ACC112 (cell line): ENCODE measurements around the gene EMP3.
"Not testable (repeated sequence)": the region's sequence is repeated elsewhere in the genome, so short reads cannot be mapped to it uniquely, and the experiment has no call there.

Experiments
- H2AFZ ChIP-seq: fragments of 200-600 bp; sonication (generic); one replicate; pipeline ENCODE4 v1.6.0; 2017; ENCODE audit warnings: antibody characterized with exemption, low read length; ENCODE audit not compliant: unreplicated experiment
- H3K27ac ChIP-seq: fragments of 200-600 bp; sonication (generic); 2 replicates; pipeline ENCODE4 v1.5.1; 2014; ENCODE audit warnings: low read depth, mild to moderate bottlenecking, antibody characterized with exemption, low read length, moderate library complexity
- H3K27me3 ChIP-seq: fragments of 200-600 bp; sonication (generic); 2 replicates; pipeline ENCODE4 v1.6.1; 2014; ENCODE audit warnings: mild to moderate bottlenecking, antibody characterized with exemption, low read length, moderate library complexity, mixed read lengths; ENCODE audit not compliant: insufficient read depth
- H3K36me3 ChIP-seq: fragments of 200-600 bp; sonication (generic); 2 replicates; pipeline ENCODE4 v1.6.1; 2016; ENCODE audit warnings: mild to moderate bottlenecking, antibody characterized with exemption, low read length, moderate library complexity, mixed read lengths; ENCODE audit not compliant: insufficient read depth
- H3K4me1 ChIP-seq: fragments of 200-600 bp; sonication (generic); one replicate; pipeline ENCODE4 v1.6.1; 2016; ENCODE audit warnings: low read length, mixed read lengths; ENCODE audit not compliant: insufficient read depth, unreplicated experiment, control insufficient read depth
- H3K4me3 ChIP-seq: fragments of 200-600 bp; sonication (generic); 2 replicates; pipeline ENCODE4 v1.5.1; 2014; ENCODE audit warnings: mild to moderate bottlenecking, low read depth, low read length
- H3K79me2 ChIP-seq: fragments of 200-600 bp; sonication (generic); one replicate; pipeline ENCODE4 v1.6.0; 2016; ENCODE audit warnings: low read length; ENCODE audit not compliant: control insufficient read depth, unreplicated experiment, insufficient read depth

The EMP3 gene

DNA sequence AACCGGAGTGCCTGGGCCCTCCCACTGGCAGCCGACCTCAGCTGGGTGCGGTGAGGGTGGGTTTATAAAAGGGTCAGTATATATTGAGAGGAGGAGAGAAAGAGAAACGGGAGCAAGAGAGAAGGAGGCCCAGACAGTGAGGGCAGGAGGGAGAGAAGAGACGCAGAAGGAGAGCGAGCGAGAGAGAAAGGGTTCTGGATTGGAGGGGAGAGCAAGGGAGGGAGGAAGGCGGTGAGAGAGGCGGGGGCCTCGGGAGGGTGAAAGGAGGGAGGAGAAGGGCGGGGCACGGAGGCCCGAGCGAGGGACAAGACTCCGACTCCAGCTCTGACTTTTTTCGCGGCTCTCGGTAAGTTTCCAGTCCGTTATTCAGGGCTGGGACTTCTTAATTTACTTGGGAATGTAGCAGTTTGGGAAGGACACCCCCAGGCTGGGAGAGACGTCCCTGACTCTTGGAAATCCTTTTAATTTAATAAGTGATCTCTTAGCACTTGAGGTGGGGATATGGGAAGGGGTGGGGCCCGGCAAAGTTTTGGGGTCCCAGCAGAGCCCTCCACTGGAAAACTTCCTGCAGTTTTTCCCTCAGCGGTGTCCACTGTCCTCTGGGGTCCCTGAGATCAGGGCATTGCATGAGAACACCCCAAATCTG is at the start of gene EMP3:
Gene EMP3, plus strand, starts transcription at position 288 of the 646 bp plus-strand sequence. CDS start 1,293 bp downstream, outside the sequence.
- Histone ChIP-seq H3K36me3 (peaks cover 14% of the 10 kb centered on the region; the same call in 1 of the 2 replicates), H3K4me1 (peaks cover 21% of the 10 kb centered on the region), H3K79me2 (peaks cover 36% of the 10 kb centered on the region), H3K27ac (peak within 1 kb of the TSS; percentile 94), H2AFZ (no peak within 1 kb of the TSS), H3K4me3 (peak within 1 kb of the TSS; percentile 85), H3K27me3 (no peaks in the 10 kb centered on the region)

DNA sequence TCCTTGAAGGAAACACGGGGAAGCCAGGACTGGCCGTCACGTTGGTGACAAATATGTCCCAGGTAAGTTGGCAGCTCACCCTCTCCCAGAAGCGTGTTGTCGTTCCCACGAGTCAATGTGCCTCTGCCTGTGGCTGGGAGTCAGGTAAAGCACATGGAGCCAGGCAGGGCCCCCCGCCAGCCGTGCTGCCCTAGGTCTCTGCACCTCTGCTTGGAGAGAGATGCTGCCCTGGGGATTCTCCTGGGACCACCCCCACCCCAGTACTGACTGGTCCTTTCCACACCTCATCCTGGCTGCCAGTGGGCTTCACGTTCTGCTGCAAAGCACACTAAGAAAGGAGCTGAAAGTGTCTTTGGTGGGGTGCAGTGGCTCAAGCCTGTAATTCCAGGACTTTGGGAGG is 45.6 kb upstream of the EMP3 start:
- no peaks in the 10 kb centered on the region for H3K36me3 ChIP-seq

GRCh38 chr19:48283908-48284307 is 41.4 kb upstream of the EMP3 start:
- H3K79me2 ChIP-seq, result no peaks in the 10 kb centered on the region
- no peaks in the 10 kb centered on the region for H3K27me3 ChIP-seq
- H2AFZ ChIP-seq, result no peak overlapping the region
- no peak overlapping the region for H3K4me3 ChIP-seq
- no peak overlapping the region for H3K27ac ChIP-seq
- H3K36me3 ChIP-seq, result 0 out of 2 replicates have a peak, but pooled peaks cover 2% of the 10 kb centered on the region
- no peaks in the 10 kb centered on the region for H3K4me1 ChIP-seq

More for the DNA sequence above, 45.6 kb upstream of the EMP3 start:
- no peaks in the 10 kb centered on the region for H3K4me1 ChIP-seq
- no peak overlapping the region for H2AFZ ChIP-seq
- H3K79me2 ChIP-seq, result no peaks in the 10 kb centered on the region
- no peaks in the 10 kb centered on the region for H3K27me3 ChIP-seq
- H3K27ac ChIP-seq, result no peak overlapping the region
- H3K4me3 ChIP-seq, result no peak overlapping the region

GRCh38 chr19:48284896-48285295 is 40.5 kb upstream of the EMP3 start:
- Histone ChIP-seq H3K27me3 (no peaks in the 10 kb centered on the region), H3K79me2 (no peaks in the 10 kb centered on the region), H3K4me1 (no peaks in the 10 kb centered on the region), H3K4me3 (no peak overlapping the region), H3K36me3 (0 out of 2 replicates have a peak, but pooled peaks cover 2% of the 10 kb centered on the region), H3K27ac (no peak overlapping the region), H2AFZ (no peak overlapping the region)

DNA sequence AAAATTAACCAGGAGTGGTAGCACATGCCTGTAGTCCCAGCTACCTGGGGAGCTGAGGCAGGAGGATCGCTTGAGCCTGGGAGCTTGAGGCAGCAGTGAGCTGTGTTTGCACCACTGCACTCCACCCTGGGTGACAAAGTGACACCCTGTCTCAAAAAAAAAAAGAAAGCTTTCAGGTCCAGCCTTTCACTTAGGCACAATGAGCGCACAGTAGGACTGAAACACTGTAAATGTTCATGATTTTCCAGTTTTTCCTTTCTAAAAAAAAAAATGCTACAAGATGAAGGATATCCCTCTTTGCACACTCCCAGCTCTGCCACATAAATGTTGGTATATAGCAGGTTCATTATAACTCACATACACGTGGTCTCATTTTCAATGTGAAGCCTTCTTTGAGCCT is 37.6 kb upstream of the EMP3 start:
- H3K4me1 ChIP-seq, result no peaks in the 10 kb centered on the region
- no peak overlapping the region for H2AFZ ChIP-seq
- H3K27me3 ChIP-seq, result no peaks in the 10 kb centered on the region
- H3K27ac ChIP-seq, result no peak overlapping the region
- H3K79me2 ChIP-seq, result no peaks in the 10 kb centered on the region
- no peak overlapping the region for H3K4me3 ChIP-seq
- H3K36me3 ChIP-seq, result 0 out of 2 replicates have a peak, but pooled peaks cover 2% of the 10 kb centered on the region

DNA sequence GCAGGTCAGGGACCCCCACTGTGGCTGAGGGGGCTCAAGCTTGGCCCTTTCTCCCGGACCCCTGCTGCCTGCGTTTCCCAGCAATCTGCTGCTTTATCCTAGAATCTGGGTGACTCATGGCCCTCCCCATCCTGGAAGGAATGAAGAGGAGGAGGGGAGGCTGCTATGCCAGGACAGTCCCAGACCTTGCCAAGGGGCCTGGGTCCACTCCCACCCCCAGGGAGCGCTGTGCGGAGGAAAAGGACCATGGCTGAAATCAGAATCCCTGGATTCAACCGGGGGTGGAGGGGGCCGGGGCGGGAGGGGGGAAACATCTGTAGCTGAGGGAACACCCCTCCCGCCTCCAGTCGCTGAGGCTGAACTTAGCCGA is 35.0 kb upstream of the EMP3 start:
- Histone ChIP-seq H3K27me3 (no peaks in the 10 kb centered on the region), H2AFZ (peak overlapping the region; percentile 50), H3K79me2 (no peaks in the 10 kb centered on the region), H3K4me3 (peak overlapping the region; percentile 71), H3K4me1 (no peaks in the 10 kb centered on the region), H3K36me3 (0 out of 2 replicates have a peak, but pooled peaks cover 2% of the 10 kb centered on the region), H3K27ac (no peak overlapping the region)

- Histone ChIP-seq H3K4me1 (no peaks in the 10 kb centered on the region), H3K27ac (no peak overlapping the region), H3K27me3 (no peaks in the 10 kb centered on the region), H3K4me3 (peak overlapping the region; percentile 71), H3K36me3 (0 out of 2 replicates have a peak, but pooled peaks cover 2% of the 10 kb centered on the region), H3K79me2 (no peaks in the 10 kb centered on the region), H2AFZ (peak overlapping the region; percentile 39)
Measured at GRCh38 chr19:48290771-48291488, 34.4 kb upstream of the EMP3 start.

GRCh38 chr19:48291489-48291815 is 33.9 kb upstream of the EMP3 start:
- not testable (repeated sequence) for H2AFZ ChIP-seq, H3K27me3 ChIP-seq, H3K4me3 ChIP-seq, H3K36me3 ChIP-seq, H3K79me2 ChIP-seq, H3K27ac ChIP-seq, H3K4me1 ChIP-seq

DNA sequence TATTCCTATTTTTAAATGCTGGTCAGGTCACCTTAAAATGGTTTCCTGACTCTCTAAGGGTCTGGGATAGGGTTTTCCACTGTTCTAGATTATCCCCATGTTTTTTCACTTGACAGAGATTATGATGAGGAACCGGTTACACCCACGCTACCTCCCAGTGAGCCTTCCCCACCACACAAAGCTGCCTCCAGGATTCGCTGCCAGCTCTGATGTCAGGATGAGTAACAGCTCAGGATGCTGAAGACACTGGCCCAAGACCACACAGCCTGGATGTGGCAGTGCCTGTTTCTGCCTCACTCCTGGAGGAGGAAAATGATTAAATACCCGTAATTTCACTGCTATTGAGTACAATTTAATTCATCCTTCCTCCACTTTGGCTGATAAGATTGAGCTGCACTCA is 32.6 kb upstream of the EMP3 start:
- Histone ChIP-seq H3K27me3 (no peaks in the 10 kb centered on the region), H3K36me3 (no peaks in the 10 kb centered on the region), H3K4me1 (no peaks in the 10 kb centered on the region), H3K27ac (no peak overlapping the region), H3K79me2 (no peaks in the 10 kb centered on the region), H2AFZ (no peak overlapping the region), H3K4me3 (no peak overlapping the region)

- H3K4me1 ChIP-seq, result no peaks in the 10 kb centered on the region
- H3K36me3 ChIP-seq, result no peaks in the 10 kb centered on the region
- no peaks in the 10 kb centered on the region for H3K79me2 ChIP-seq
- no peaks in the 10 kb centered on the region for H3K27me3 ChIP-seq
- H3K27ac ChIP-seq, result no peak overlapping the region
- no peak overlapping the region for H2AFZ ChIP-seq
- H3K4me3 ChIP-seq, result no peak overlapping the region
Measured at GRCh38 chr19:48295458-48295857, 29.9 kb upstream of the EMP3 start.
